H54 (cell line): ENCODE data around the gene RABL6.
"Not testable (repeated sequence)": the region's sequence is repeated elsewhere in the genome, so short reads cannot be mapped to it uniquely, and the experiment has no call there.

Experiments
- DNase-seq: peaks from one replicate; pipeline ENCODE4 v3.0.0; 2011; ENCODE audit warnings: low spot score, mixed read lengths; ENCODE audit not compliant: insufficient read length
- FAIRE-seq: peaks from 3 replicates; lab custom pipeline; 2011; peaks lifted over from hg19 to GRCh38; lab: Jason Lieb, UNC
- POLR2A ChIP-seq: IDR thresholded peaks from 2 replicates; pipeline ENCODE4 v1.6.1; 2011; ENCODE audit warnings: low read depth, mild to moderate bottlenecking, low read length

RABL6 gene

GRCh38 chr9:136769710-136770191 is 38.0 kb upstream of the RABL6 start:
- FAIRE-seq (no peak), DNase-seq (peak; percentile 89)
- TF ChIP-seq POLR2A = no peak

DNA sequence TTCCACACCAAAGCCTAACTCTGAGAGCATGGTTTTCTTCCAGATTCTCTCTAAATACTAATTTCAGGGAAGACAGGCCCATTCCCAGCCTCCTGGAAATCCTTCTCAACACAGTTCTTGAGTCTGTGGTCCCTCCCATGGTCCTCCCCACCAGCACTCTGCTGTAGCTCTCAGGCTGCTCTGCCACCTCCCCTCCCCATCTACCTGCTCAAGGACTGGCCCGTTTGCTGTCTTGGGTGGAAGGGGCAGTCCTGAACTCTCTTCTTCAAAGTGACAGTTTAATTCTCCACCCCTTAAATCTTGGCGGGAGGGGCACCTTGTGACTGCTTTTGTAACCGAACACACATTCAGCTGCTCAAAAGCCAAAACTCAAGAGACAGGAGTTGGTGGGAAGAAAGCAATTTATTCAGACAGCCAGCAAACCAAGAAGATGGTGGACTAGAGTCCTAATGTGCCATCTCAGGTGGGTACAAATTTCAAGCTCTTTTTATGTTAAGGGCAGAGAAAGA is 35.8 kb upstream of the RABL6 start:
- FAIRE-seq (no peak), DNase-seq (no peak)
- TF ChIP-seq POLR2A = no peak

- no peak for TF ChIP-seq POLR2A
- DNase-seq = no peak
- FAIRE-seq = no peak
These were observed 34.2 kb upstream of the RABL6 start for GRCh38 chr9:136773386-136774044.

DNA sequence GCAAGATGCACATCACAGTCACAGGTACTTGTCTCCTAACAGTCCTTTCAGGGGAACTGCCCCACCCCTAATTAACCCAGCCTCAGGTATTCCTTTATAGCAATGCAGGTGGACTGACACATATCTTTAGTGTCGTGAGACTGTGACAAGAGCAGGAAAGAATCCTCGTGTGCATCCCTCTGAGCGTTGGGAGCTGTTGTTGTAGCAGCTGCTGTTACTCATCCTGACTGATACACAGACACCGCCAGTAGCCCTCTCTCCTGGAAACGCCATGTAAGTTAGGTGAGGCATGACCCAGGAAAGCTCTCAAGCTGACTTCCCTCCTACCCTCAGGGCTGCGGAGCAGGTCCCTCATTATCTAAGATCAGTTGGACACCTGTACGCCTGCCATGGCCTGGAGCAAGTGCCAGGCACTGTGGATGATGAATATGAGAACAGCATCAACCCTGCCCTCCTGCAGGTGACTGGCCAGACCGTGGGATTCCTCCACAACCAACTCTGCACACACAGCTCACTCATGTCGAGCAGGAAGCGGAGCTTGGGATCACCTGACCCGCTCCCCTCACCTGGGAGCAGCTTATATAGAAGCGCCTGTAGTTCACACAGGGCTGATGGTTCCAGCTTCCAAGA is 33.2 kb upstream of the RABL6 start:
- DNase-seq (no peak), FAIRE-seq (no peak)
- TF ChIP-seq POLR2A = no peak

DNA sequence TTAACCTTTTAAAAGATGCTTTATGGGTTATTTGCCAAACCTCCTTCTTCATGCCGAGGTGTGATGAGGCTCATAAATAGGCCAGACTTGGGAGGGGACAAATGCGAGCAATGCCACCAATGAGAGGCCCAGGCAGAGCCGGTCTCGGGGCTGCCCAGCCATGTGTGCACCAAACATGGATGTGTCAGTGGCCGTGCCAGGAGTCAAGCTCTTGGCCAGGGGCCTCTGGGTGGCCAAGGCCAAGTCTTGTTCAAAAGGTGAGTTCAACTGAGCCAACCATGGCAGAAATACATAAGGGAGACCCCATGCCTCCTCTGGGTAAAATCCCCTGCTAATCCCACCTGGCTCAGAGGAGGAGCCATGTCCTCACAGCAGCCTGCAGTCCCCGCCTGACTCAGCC is 32.6 kb upstream of the RABL6 start:
- no peak for TF ChIP-seq POLR2A
- DNase-seq (no peak), FAIRE-seq (no peak)

DNA sequence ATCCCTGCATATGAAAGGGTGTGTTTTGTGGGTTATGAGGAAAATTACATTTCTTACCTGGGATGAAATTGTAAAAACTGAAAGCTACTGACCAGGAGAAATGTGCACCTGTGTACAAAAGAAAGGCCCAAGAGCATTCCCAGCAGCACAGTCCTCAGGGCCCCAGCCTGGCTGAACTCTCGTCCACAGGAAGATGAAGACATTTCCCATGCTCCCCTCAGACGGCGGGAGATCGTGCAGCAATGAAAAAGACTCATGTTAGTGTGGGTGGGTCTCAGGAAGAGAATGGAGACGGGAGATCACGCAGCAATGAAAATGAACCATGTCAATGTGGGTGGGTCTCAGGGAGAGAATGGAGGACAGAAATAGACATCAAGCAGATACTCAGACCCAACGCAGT is 30.8 kb upstream of the RABL6 start:
- DNase-seq = no peak
- TF ChIP-seq POLR2A = no peak
- FAIRE-seq = no peak

GRCh38 chr9:136777359-136777758 is 30.4 kb upstream of the RABL6 start:
- DNase-seq (no peak), FAIRE-seq (no peak)
- TF ChIP-seq POLR2A = no peak

DNA sequence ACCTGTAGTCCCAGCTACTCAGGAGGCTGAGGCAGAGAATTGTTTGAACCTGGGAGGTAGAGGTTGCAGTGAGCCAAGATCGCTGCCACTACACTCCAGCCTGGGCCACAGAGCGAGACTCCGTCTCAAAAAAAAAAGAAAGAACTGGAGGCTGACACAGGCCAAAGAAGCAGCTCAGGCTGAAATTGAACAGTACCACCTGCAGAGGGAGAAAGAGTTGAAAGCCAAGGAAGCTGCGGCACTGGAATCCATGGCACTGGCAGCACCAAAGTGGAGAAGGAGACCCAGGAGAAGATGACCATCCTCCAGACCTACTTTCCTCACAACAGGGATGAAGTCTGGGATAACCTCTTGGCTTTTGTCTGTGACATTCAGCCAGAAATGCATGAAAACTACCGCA is 27.9 kb upstream of the RABL6 start:
- DNase-seq (no peak), FAIRE-seq (no peak)
- no peak for TF ChIP-seq POLR2A

DNA sequence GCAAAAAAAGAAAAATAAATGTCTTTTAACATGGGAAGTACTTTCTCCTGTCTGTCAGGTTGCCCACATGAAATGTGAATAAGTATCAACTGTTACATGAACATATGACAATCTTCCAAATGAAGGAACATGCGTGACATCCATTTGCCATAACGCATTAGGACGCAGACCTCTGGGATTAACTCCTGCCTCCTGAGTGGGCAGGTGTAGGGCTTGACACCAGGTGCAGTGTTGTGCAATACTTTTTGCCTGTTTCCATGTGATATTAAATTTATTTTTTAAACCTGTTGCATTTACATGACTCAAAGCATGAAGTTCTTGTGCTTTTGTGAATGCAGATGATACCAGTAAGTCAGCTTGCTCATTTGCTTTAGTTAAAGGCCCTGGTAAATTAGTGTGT is 25.3 kb upstream of the RABL6 start:
- no peak for FAIRE-seq
- TF ChIP-seq POLR2A = no peak
- DNase-seq = no peak

GRCh38 chr9:136784249-136784996 is 23.3 kb upstream of the RABL6 start:
- DNase-seq = peak; percentile 31
- TF ChIP-seq POLR2A = no peak
- peak; percentile 20 for FAIRE-seq

DNA sequence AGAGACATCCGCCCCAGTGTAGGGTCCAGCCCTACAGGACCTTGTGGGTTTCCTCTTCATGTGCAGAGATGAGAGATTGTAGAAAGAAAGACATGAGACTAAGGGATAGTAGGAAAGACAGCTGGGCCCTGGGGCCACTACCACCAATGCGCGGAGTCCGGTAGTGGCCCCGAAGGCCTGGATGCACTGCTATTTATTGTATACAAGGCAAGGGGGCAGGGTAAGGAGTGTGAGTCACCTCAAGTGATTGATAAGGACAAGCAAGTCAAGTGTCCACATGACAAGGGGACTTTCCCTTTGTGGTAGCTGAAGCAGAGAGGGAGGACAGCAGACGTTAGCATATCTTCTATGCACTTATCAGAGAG is 22.8 kb upstream of the RABL6 start:
- DNase-seq (no peak), FAIRE-seq (peak; percentile 27)
- no peak for TF ChIP-seq POLR2A

DNA sequence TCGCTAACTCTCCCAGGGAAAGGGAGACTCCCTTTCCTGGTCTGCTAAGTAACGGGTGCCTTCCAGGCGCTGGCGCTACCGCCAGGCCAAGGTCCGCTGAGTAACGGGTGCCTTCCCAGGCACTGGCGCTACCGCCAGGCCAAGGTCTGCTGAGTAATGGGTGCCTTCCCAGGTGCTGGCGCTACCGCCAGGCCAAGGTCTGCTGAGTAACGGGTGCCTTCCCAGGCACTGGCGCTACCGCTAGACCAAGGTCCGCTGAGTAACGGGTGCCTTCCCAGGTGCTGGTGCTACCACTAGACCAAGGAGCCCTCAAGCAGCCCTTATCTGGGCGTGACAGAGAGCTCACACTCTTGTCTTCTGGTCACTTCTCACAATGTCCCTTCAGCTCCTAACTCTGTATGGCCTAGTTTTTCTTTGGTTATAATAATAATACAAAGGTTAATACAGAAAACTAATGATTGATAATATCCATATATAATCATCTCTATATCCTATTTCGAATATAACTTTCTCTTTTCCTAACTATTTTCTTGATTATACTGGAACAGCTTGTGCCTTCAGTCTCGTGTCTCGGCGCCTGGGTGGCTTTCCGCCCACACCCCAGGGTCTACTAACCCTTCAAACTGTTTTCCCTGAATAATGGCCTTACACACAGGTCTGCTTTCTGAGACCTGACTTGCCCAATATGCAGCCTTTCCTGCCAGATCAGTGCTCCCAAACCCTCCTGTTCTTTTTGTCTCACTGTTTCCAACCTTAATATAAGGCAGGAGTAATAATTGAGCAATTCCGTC is 22.0 kb upstream of the RABL6 start:
- not testable (repeated sequence) for DNase-seq, FAIRE-seq

DNA sequence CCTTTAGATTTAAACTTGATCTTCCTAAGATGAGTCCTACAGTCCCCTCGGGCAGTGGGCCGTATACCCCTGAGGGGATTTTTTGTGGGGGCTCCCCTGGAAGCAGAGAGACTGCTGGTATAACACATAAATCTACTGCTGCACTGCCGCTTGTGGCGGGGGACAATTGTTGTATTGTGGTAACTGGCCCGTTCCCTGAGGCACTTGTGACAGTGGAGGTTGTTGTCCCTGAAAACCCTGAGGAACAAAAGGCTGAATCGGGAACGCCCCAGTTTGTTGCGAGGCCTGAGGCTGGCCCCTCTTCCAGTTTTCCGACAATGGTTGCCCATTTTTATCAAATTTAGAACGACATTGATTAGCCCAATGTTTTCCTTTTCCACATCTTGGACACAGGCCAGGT is 21.3 kb upstream of the RABL6 start:
- FAIRE-seq = no peak
- DNase-seq = no peak
- no peak for TF ChIP-seq POLR2A

DNA sequence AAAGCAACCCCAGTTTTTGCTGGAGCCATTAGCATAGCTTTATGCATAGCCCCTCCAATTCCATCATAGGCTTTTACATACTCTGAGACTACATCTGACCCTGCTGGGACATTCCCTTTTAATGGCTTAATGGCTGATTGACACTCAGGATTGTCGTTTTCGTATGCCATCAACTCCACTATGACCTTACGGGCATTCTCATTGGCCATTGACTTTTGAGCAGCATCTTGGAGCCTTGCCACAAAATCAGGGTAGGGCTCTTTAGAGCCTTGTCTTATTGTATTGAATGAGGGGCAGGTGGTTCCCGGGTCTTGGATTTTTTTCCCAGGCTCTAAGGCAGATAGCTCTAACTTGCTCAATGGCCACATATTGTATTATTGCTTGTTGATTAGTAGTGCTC is 20.8 kb upstream of the RABL6 start:
- DNase-seq, FAIRE-seq: not testable (repeated sequence)
